HL-60 (cell line): Measurements from ENCODE around the gene ZNF546.

Experiments
- CTCF ChIP-seq: IDR thresholded peaks from one replicate; pipeline ENCODE4 v1.5.1; 2011; ENCODE audit warnings: low read length, control low read depth, inconsistent platforms; ENCODE audit not compliant: insufficient read depth
- GABPA ChIP-seq: IDR thresholded peaks from 2 replicates; pipeline ENCODE4 v1.6.1; 2012; ENCODE audit warnings: low read depth
- POLR2AphosphoS5 ChIP-seq: IDR thresholded peaks from 2 replicates; pipeline ENCODE4 v1.6.1; 2012; ENCODE audit warnings: low read depth
- SPI1 ChIP-seq: IDR thresholded peaks from 2 replicates; pipeline ENCODE4 v1.6.1; 2012; ENCODE audit warnings: low read depth, mild to moderate bottlenecking, borderline replicate concordance
- TF ChIP-seq, protein P1 (sequence below): IDR thresholded peaks from 2 replicates; pipeline ENCODE4 v1.6.1; 2012; ENCODE audit warnings: low read depth; ENCODE audit not compliant: insufficient replicate concordance

GRCh38 chr19:39987167-39987566, 9.7 kb upstream of the ZNF546 start:
- no peak for TF ChIP-seq POLR2AphosphoS5
- TF ChIP-seq CTCF, result no peak
- TF ChIP-seq GABPA, result no peak
- TF ChIP-seq SPI1, result no peak
- TF ChIP-seq, protein P1, sequence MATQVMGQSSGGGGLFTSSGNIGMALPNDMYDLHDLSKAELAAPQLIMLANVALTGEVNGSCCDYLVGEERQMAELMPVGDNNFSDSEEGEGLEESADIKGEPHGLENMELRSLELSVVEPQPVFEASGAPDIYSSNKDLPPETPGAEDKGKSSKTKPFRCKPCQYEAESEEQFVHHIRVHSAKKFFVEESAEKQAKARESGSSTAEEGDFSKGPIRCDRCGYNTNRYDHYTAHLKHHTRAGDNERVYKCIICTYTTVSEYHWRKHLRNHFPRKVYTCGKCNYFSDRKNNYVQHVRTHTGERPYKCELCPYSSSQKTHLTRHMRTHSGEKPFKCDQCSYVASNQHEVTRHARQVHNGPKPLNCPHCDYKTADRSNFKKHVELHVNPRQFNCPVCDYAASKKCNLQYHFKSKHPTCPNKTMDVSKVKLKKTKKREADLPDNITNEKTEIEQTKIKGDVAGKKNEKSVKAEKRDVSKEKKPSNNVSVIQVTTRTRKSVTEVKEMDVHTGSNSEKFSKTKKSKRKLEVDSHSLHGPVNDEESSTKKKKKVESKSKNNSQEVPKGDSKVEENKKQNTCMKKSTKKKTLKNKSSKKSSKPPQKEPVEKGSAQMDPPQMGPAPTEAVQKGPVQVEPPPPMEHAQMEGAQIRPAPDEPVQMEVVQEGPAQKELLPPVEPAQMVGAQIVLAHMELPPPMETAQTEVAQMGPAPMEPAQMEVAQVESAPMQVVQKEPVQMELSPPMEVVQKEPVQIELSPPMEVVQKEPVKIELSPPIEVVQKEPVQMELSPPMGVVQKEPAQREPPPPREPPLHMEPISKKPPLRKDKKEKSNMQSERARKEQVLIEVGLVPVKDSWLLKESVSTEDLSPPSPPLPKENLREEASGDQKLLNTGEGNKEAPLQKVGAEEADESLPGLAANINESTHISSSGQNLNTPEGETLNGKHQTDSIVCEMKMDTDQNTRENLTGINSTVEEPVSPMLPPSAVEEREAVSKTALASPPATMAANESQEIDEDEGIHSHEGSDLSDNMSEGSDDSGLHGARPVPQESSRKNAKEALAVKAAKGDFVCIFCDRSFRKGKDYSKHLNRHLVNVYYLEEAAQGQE, result no peak
